Kasumi-1 (cell line): ENCODE measurements around the gene STK31.
A peak's percentile ranks its signal among the peaks of the same experiment; 100 is the strongest.
"Not testable (repeated sequence)": the region's sequence is repeated elsewhere in the genome, so short reads cannot be mapped to it uniquely, and the experiment has no call there.

Experiments
- DNase-seq, 2 experiments: peaks; one replicate each; lab custom pipeline; 2025; lab: John Stamatoyannopoulos, UW

Gene STK31

DNA sequence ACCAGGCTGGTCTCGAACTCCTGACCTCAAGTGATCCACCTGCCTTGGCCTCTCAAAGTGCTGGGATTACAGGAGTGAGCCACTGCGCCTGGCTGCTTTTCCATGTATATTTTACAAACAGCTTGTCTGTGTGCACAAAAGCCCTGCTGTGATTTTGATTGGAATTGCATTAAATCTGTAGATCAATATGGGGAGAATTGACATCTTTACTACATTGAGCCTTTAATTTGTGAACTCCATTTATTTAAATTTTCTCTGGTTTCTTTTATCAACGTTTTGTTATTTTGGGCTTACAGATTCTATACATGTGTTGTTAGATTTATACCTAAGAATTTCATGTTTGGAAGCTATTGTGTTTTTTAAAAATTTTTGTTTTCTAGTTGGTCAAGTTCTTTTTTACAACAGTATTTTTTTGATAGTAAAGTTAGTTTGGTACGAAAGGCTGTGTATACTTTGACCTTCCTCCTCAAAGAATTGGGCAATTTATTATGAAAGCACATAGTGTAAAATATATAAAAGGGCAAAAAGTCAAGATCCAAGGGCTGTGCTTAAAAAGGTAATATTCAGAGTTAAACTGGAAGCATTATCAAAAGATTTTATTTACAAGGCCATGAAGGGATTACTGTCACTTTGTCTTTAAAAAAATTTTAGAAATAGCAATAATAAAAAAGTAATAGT, 92.8 kb downstream of the STK31 start:
- no peak for DNase-seq

DNA sequence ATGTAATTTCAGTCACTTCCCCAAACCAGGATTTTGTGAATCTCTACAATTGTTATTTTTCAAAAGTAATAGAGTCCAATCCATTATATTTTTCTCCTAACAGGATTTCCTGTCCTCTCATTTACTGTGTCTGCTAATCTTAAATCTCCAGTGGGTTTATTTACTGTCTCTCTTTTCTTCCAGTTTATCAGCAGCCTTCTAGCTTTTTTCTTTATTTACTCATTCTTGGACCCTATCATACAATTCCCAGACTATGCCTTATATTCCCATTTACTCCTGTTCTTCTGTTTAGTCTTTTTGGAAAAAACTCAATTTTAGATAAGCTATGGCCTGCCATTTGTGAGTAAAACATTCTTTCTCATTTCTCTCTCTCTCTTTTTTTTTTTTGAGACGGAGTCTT, 94.7 kb downstream of the STK31 start:
- no peak for DNase-seq

DNA sequence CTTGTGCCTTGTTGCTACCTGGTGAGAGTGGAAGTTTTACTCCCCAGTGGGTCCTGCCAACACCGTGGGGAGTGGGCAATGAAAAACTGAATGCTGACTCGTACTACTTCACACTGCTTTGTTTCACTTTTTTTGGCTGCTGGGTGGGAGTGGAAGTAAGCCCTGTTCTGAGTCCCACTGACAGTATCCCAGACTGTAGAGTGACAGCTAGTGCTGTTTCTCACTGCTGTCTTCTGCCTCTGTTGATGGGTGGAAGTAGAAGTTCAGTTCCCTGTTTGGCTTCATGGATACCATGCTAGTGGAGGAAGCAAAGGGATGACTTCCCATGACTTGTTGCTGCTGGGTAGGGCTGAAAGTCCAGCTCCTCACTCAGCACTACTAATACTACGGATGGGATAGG, 98.4 kb downstream of the STK31 start:
- DNase-seq, result no peak

DNA sequence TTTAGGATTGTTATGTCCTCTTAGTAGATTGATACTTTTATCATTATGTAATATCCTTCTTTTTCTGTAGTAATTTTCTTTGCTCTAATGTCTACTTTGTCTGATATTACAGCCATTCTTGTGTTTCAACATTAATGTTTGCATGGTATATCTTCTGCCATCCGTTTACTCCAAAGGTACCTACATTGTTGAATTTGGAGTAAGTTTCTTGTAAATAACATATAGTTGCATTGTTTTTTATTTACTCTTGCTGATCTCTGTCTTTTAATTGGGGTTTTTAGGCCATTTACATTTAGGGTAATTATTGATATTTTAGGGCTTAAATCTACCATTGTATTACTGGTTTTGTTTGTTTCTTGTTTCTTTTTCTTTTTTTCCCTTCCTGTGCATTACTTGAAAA, 100.1 kb downstream of the STK31 start:
- no peak for DNase-seq

DNA sequence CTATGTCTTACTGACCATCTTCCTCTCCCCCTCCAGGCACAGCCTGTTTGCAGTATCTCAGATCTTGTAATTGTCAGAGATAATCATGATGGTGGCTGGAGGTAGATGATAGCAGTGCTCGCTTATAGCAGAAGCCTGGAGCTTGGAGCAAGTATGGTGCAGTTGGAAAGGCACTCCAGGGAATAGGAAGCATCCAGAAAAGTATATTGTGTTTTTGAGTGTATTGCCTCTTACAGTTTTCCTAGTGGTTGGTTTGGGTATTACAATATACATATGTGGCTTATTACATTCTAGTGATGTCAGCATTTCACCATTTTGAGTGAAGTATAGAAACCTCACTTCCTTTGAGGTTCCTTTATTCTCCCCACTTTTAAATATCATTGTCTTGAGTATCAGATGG, 101.5 kb downstream of the STK31 start:
- DNase-seq, result peak; percentile 14 to 41

DNA sequence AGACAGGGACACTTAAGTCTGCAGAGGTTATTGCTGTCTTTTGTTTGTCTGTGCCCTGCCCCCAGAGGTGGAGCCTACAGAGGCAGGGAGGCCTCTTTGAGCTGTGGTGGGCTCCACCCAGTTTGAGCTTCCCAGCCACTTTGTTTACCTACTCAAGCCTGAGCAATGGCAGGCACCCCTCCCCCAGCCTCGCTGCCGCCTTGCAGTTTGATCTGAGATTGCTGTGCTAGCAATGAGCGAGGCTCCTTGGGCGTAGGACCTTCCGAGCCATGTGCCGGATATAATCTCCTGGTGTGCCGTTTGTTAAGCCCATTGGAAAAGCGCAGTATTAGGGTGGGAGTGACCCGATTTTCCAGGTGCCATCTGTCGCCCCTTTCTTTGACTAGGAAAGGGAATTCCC, 118.1 kb downstream of the STK31 start:
- DNase-seq, result not testable (repeated sequence)

DNA sequence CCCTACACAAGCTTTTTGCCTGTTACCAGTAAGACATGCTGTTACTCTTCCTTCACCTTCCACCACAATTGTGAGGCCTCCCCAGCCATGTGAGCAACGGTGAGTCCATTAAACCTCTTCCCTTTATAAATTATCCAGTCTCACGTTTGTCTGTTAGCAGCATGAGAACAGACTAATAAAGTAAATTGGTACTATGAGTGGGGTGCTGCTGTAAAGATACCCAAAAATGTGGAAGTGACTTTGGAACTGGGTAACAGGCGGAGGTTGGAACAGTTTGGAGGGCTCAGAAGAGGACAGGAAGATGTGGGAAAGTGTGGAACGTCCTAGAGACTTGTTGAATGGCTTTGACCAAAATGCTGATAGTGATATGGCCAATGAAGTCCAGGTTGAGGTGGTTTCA, 122.7 kb downstream of the STK31 start:
- not testable (repeated sequence) for DNase-seq

DNA sequence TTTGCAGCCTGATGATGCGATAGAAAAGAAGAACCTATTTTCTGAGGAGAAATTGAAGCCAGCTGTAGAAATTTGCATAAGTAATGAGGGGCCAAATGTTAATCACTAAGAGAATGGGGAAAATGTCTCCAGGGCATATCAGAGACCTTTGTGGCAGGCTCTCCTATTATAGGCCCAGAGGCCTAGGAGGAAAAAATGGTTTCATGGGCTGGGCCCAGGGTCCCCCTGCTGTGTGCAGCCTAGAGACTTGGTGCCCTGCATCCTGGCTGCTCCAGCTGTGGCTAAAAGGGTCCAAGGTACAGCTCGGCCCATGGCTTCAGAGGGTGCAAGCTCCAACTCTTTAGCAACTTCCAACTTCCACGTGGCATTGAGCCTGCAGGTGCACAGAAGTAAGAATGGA, 123.4 kb downstream of the STK31 start:
- DNase-seq, result no peak

DNA sequence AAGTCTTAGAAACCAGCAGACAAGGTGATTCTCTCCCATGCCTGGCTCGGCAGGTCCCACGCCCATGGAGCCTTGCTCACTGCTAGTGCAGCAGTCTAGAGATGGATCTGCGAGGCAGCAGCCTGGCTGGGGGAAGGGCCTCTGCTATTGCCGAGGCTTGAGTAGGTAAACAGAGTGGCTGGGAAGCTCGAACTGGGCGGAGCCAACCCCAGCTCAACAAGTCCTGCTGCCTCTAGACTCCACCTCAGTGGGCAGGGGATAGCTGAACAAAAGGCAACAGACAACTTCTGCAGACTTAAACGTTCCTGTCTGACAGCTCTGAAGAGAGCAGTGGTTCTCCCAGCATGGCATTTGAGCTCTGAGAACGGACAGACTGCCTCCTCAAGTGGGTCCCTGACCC, 134.8 kb downstream of the STK31 start:
- not testable (repeated sequence) for DNase-seq

DNA sequence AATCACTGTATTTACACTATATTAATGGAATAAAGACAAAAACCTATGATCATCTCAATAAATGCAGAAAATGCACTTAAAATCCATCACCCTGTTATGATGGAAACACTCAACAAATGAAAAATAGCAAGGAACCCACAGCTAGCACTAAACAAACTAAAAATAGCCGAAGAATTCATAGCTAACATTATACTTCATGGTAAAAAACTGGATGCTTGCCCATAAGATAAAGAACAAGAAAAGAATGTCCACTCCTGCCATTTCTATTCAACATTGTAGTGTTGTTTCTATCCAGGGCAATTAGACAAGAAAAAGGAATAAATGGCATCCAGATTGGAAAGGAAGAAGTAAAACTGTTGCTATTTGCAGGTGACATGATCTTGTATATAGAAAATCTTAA, 142.1 kb downstream of the STK31 start:
- no peak for DNase-seq

DNA sequence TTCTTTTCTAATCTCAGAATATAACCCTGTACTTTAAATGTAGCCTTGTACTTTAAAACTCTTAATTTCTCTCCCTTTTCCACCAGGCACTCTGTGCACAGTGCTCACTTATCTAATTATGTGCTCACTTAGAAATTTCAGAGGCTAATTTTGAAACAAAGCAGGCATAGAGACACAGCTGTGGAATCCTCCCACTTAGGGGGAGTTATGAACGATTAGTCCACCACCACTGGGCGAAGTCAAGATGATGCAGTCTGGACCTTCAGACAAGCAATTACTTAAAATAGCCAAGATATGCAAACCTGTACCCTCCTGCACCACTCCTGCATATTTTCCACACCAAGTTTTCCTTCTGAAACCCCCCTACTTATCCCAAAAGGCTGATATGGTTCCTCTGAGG, 143.0 kb downstream of the STK31 start:
- DNase-seq, result no peak

DNA sequence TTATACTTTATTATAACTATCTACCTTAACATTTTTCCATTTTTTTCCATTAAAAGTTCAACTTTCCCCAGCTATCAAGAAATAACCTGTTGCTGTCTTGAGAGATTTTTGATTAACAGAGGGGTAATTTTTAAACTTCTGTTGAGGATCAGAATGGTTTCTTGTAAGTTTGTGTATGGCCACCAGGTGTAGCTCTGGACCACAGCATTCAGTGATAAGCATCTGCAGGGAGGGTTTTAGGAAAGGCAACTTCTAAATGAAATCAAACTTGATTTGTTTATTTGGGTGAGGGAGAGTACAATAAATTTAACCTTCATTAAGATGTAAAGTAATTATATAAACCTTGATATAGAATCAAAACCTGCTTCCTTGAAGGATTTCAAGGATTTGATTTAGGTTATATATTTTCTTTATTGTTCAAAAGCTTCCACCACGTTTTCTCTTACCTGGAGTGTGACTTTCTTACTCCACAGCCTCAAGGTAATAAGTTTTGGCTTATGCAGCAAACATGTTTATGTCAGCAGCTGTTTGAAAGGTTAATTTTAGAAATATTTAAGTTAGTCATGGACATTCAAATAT, 153.3 kb downstream of the STK31 start:
- peak; percentile 46 to 59 for DNase-seq

DNA sequence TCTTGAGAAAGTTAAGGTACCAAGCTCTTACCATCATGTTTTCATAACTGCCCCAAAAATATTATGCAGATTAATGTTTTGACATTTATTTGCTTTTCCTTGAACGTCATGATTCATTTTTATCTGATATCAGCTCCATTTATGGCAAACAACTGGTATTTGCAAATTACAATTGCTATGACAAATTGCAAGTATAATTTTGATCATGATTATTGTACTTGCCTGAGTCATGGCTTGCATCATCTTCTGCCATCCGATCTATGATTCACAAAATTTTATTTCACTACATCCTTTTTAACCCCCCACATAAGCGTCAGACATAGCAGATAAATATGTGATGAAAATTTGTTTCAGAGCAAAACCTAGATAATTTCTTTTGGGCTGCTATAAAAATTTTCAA, 155.0 kb downstream of the STK31 start:
- no peak for DNase-seq

DNA sequence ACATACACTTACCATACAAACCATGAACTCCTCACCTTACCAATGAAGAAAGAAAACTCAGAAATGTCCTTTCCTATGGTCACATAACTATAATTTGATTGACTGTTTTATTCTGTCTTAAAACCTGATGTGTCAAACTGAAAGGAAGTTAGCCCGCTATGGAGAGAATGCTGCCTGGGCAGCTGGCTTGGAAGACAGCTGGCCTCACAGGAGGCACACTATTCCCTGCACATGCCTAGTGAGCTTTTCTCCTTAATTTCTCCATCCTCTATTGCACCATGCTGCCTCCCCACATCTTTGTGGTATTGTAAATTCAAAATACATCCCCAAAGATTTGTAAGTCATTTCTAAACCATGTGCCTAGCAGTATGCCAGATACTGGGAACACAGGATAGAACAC, 163.3 kb downstream of the STK31 start:
- no peak for DNase-seq

DNA sequence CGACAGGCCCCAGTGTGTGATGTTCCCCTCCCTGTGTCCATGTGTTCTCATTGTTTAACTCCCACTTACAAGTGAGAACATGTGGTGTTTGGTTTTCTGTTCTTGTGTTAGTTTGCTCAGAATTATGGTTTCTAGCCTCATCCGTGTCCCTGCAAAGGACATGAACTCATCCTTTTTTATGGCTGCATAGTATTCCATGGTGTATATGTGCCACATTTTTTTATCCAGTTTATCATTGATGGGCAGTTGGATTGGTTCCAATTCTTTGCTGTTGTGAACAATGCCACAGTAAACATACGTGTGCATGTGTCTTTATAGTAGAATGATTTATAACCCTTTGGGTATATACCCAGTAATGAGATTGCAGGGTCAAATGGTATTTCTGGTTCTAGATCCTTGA, 166.5 kb downstream of the STK31 start:
- DNase-seq, result not testable (repeated sequence)
